Parathyroid adenoma (tissue), 2 donors: ENCODE data around the gene DNAJC1.

ENCODE experiments used
- H2AFZ ChIP-seq: fragments of 300-600 bp; sonication (generic); one replicate; pipeline ENCODE4 v1.7.0; 2017; ENCODE audit warnings: antibody characterized with exemption, mild to moderate bottlenecking
- H3K27ac ChIP-seq: fragments of 300-600 bp; sonication (generic); one replicate; pipeline ENCODE4 v1.7.0; 2017
- H3K27me3 ChIP-seq: fragments of 300-600 bp; sonication (generic); one replicate; pipeline ENCODE4 v1.7.0; 2017; ENCODE audit warnings: low read length; ENCODE audit not compliant: control insufficient read depth, insufficient read depth
- H3K36me3 ChIP-seq: fragments of 300-600 bp; sonication (generic); one replicate; pipeline ENCODE4 v1.7.0; 2017; ENCODE audit warnings: low read length; ENCODE audit not compliant: control insufficient read depth, insufficient read depth
- H3K4me1 ChIP-seq: fragments of 300-600 bp; sonication (generic); one replicate; pipeline ENCODE4 v1.7.0; 2017; ENCODE audit warnings: control low read depth
- H3K4me2 ChIP-seq: fragments of 300-600 bp; sonication (generic); one replicate; pipeline ENCODE4 v1.7.0; 2017; ENCODE audit warnings: low read length
- H3K4me3 ChIP-seq: fragments of 300-600 bp; sonication (generic); one replicate; pipeline ENCODE4 v1.7.0; 2017; ENCODE audit warnings: low read depth, low read length
- H3K79me2 ChIP-seq: fragments of 300-600 bp; sonication (generic); one replicate; pipeline ENCODE4 v1.7.0; 2017; ENCODE audit warnings: control low read depth
- H3K9ac ChIP-seq: fragments of 300-600 bp; sonication (generic); one replicate; pipeline ENCODE4 v1.7.0; 2017; ENCODE audit warnings: mild to moderate bottlenecking
- H3K9me3 ChIP-seq: fragments of 300-600 bp; sonication (generic); one replicate; pipeline ENCODE4 v1.7.0; 2017; ENCODE audit warnings: low read length; ENCODE audit not compliant: control insufficient read depth
- TF ChIP-seq, protein P1 (sequence below): fragments of 300-600 bp; sonication (generic); IDR thresholded peaks from one replicate; pipeline ENCODE4 v1.7.0; 2017; ENCODE audit warnings: antibody characterized with exemption, mild to moderate bottlenecking
- donor health status: primary hyperparathyroidism.

Gene DNAJC1

GRCh38 chr10:21989453-21990154, 13.9 kb downstream of the DNAJC1 start:
- Histone ChIP-seq H3K27me3 (no peaks in the 10 kb centered on the region), H3K4me3 (no peak overlapping the region), H3K9ac (no peak overlapping the region), H3K36me3 (no peaks in the 10 kb centered on the region), H3K79me2 (peaks cover 19% of the 10 kb centered on the region), H3K4me2 (no peak overlapping the region), H3K4me1 (no peaks in the 10 kb centered on the region), H2AFZ (no peak overlapping the region), H3K27ac (no peak overlapping the region), H3K9me3 (no peaks in the 10 kb centered on the region)
- TF ChIP-seq, protein P1, sequence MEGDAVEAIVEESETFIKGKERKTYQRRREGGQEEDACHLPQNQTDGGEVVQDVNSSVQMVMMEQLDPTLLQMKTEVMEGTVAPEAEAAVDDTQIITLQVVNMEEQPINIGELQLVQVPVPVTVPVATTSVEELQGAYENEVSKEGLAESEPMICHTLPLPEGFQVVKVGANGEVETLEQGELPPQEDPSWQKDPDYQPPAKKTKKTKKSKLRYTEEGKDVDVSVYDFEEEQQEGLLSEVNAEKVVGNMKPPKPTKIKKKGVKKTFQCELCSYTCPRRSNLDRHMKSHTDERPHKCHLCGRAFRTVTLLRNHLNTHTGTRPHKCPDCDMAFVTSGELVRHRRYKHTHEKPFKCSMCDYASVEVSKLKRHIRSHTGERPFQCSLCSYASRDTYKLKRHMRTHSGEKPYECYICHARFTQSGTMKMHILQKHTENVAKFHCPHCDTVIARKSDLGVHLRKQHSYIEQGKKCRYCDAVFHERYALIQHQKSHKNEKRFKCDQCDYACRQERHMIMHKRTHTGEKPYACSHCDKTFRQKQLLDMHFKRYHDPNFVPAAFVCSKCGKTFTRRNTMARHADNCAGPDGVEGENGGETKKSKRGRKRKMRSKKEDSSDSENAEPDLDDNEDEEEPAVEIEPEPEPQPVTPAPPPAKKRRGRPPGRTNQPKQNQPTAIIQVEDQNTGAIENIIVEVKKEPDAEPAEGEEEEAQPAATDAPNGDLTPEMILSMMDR, result peak; percentile 57

GRCh38 chr10:21985541-21985940, 18.0 kb downstream of the DNAJC1 start:
- H3K79me2 ChIP-seq, result peaks cover 37% of the 10 kb centered on the region
- peaks cover 3% of the 10 kb centered on the region for H3K4me1 ChIP-seq
- no peaks in the 10 kb centered on the region for H3K27me3 ChIP-seq
- no peak overlapping the region for H3K9ac ChIP-seq
- no peaks in the 10 kb centered on the region for H3K36me3 ChIP-seq
- H3K27ac ChIP-seq, result no peak overlapping the region
- TF ChIP-seq, protein P1, result no peak
- no peak overlapping the region for H2AFZ ChIP-seq
- no peak overlapping the region for H3K4me2 ChIP-seq
- no peak overlapping the region for H3K4me3 ChIP-seq
- no peaks in the 10 kb centered on the region for H3K9me3 ChIP-seq

DNA sequence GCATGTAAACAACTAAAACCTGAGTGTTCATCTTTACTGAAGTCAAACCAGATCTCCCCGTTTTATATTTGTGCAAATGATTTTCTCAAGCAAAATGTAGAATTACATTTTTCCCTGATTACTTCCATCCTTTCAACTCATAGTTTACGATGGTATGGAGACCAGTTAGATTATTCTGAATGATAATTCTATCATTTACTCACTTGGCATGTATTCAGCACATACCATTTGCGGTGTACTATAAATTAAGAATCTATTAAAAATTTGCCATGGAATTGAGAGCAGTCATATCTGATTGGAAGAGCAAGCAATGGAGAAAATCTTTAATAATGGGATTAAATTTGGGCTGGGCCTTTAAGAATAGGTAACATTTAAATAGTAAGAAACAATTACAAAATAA, 22.4 kb downstream of the DNAJC1 start:
- H3K9ac ChIP-seq, result no peak overlapping the region
- no peaks in the 10 kb centered on the region for H3K36me3 ChIP-seq
- H3K9me3 ChIP-seq, result no peaks in the 10 kb centered on the region
- no peak overlapping the region for H3K27ac ChIP-seq
- H3K79me2 ChIP-seq, result peaks cover 46% of the 10 kb centered on the region
- H3K27me3 ChIP-seq, result no peaks in the 10 kb centered on the region
- H3K4me2 ChIP-seq, result no peak overlapping the region
- no peak overlapping the region for H2AFZ ChIP-seq
- TF ChIP-seq, protein P1, result no peak
- H3K4me1 ChIP-seq, result peaks cover 22% of the 10 kb centered on the region
- no peak overlapping the region for H3K4me3 ChIP-seq

GRCh38 chr10:21980691-21981090, 22.8 kb downstream of the DNAJC1 start:
- Histone ChIP-seq H3K9ac (no peak overlapping the region), H2AFZ (no peak overlapping the region), H3K79me2 (peaks cover 45% of the 10 kb centered on the region), H3K27ac (no peak overlapping the region), H3K4me3 (no peak overlapping the region), H3K9me3 (no peaks in the 10 kb centered on the region), H3K27me3 (no peaks in the 10 kb centered on the region), H3K4me1 (peaks cover 22% of the 10 kb centered on the region), H3K36me3 (no peaks in the 10 kb centered on the region), H3K4me2 (no peak overlapping the region)
- TF ChIP-seq, protein P1, result no peak
